IMR-90 (cell line): ENCODE data around the gene KYNU. TPM values are rescaled to one million over a fixed set of nuclear protein-coding genes. Genes with fewer than 3 reads are reported as not detected.

Experiments used
- ATAC-seq: fragments of 200-7000 bp; cut with Tn5 transposase; 2 replicates; pipeline ENCODE4 v1.9.1; 2020; ENCODE audit warnings: low read depth, mild to moderate bottlenecking, moderate library complexity
- BruUV-seq: library from RNA; stranded (reverse); fragments of 400-500 nt; replicated peaks from 2 replicates; lab custom pipeline; 2021; lab: Mats Ljungman, UMichigan
- CTCF ChIA-PET: fragments of 300-600 bp; formaldehyde crosslinking; extraction: SDS; loops from one replicate; lab custom pipeline; 2021; ENCODE audit warnings: antibody characterized with exemption; lab: Yijun Ruan, JAX
- POLR2A ChIA-PET: fragments of 300-600 bp; sonication (Branson Sonifier 250); formaldehyde crosslinking; loops from one replicate; lab custom pipeline; 2022; ENCODE audit warnings: antibody characterized with exemption; ENCODE audit not compliant: unreplicated experiment; lab: Charles Lee
- DNase-seq: peaks from one replicate; pipeline ENCODE4 v3.0.0; 2013
- H2AFZ ChIP-seq: replicated peaks from 2 replicates; pipeline ENCODE3; 2013; ENCODE audit warnings: low read length, mild to moderate bottlenecking; ENCODE audit not compliant: poor library complexity
- H2AK5ac ChIP-seq: 2 replicates; pipeline ENCODE4 v1.6.1; 2013; ENCODE audit warnings: low read depth, low read length, inconsistent platforms
- H2AK9ac ChIP-seq: replicated peaks from 2 replicates; pipeline ENCODE3; 2013; ENCODE audit warnings: mild to moderate bottlenecking, low read depth, low read length, moderate library complexity; ENCODE audit not compliant: poor library complexity
- H2BK120ac ChIP-seq: 2 replicates; pipeline ENCODE4 v1.6.1; 2013; ENCODE audit warnings: low read depth, low read length, inconsistent platforms
- H2BK15ac ChIP-seq: 3 replicates; pipeline ENCODE4 v1.6.1; 2013; ENCODE audit warnings: low read depth, low read length, inconsistent platforms
- H2BK20ac ChIP-seq: 2 replicates; pipeline ENCODE4 v1.6.1; 2013; ENCODE audit warnings: low read depth, mild to moderate bottlenecking, inconsistent platforms, low read length, moderate library complexity
- H2BK5ac ChIP-seq: 2 replicates; pipeline ENCODE4 v1.6.1; 2013; ENCODE audit warnings: mild to moderate bottlenecking, low read depth, low read length, inconsistent platforms; ENCODE audit not compliant: poor library complexity, severe bottlenecking
- H3K14ac ChIP-seq: replicated peaks from 2 replicates; pipeline ENCODE4 v1.6.1; 2013; ENCODE audit warnings: low read depth, low read length, inconsistent platforms
- H3K18ac ChIP-seq: 2 replicates; pipeline ENCODE4 v1.6.1; 2013; ENCODE audit warnings: low read depth, low read length, control low read depth
- H3K23ac ChIP-seq: 2 replicates; pipeline ENCODE4 v1.6.1; 2013; ENCODE audit warnings: low read depth, low read length, inconsistent platforms
- H3K27ac ChIP-seq: 2 replicates; pipeline ENCODE4 v1.5.1; 2013; ENCODE audit warnings: mild to moderate bottlenecking, control low read depth, low read length; ENCODE audit not compliant: insufficient read depth
- H3K27me3 ChIP-seq: 2 replicates; pipeline ENCODE4 v1.6.1; 2013; ENCODE audit warnings: low read length; ENCODE audit not compliant: control insufficient read depth, insufficient read depth
- H3K36me3 ChIP-seq: 2 replicates; pipeline ENCODE4 v1.6.1; 2013; ENCODE audit warnings: low read length, mixed read lengths; ENCODE audit not compliant: control insufficient read depth, insufficient read depth
- H3K4ac ChIP-seq: 2 replicates; pipeline ENCODE4 v1.6.1; 2013; ENCODE audit warnings: low read depth, low read length, inconsistent platforms
- H3K4me1 ChIP-seq: 2 replicates; pipeline ENCODE4 v1.6.1; 2013; ENCODE audit warnings: low read length, mixed read lengths; ENCODE audit not compliant: control insufficient read depth, insufficient read depth
- H3K4me2 ChIP-seq: 2 replicates; pipeline ENCODE4 v1.6.1; 2013; ENCODE audit warnings: low read depth, mild to moderate bottlenecking, control low read depth, low read length, moderate library complexity
- H3K4me3 ChIP-seq: 2 replicates; pipeline ENCODE4 v1.5.1; 2013; ENCODE audit warnings: low read depth, mild to moderate bottlenecking, control low read depth, low read length, moderate library complexity; ENCODE audit not compliant: insufficient read depth
- H3K56ac ChIP-seq: 2 replicates; pipeline ENCODE4 v1.6.1; 2013; ENCODE audit warnings: low read length, inconsistent platforms; ENCODE audit not compliant: insufficient read depth; ENCODE audit errors: extremely low read depth
- H3K79me1 ChIP-seq, 2 experiments: 2 replicates each; pipeline ENCODE4 v1.6.1; 2013; ENCODE audit warnings: low read length in 2 of 2, inconsistent platforms in 1 of 2, low read depth in 1 of 2
- H3K9ac ChIP-seq: 2 replicates; pipeline ENCODE4 v1.6.1; 2013; ENCODE audit warnings: low read depth, low read length, control low read depth
- H3K9me1 ChIP-seq: 2 replicates; pipeline ENCODE4 v1.6.1; 2013; ENCODE audit warnings: low read length, inconsistent platforms; ENCODE audit not compliant: insufficient read depth
- H3K9me3 ChIP-seq: 2 replicates; pipeline ENCODE4 v1.6.1; 2013; ENCODE audit warnings: low read length; ENCODE audit not compliant: control insufficient read depth, insufficient read depth
- H4K20me1 ChIP-seq: 2 replicates; pipeline ENCODE4 v1.6.1; 2013; ENCODE audit warnings: low read length, inconsistent platforms; ENCODE audit not compliant: insufficient read depth
- H4K5ac ChIP-seq: 2 replicates; pipeline ENCODE4 v1.6.1; 2013; ENCODE audit warnings: mild to moderate bottlenecking, low read depth, low read length, control low read depth
- H4K8ac ChIP-seq, 2 experiments: 2 replicates each; pipeline ENCODE4 v1.6.1; 2013; ENCODE audit warnings: low read depth in 2 of 2, low read length in 2 of 2, control low read depth in 1 of 2, inconsistent platforms in 1 of 2
- H4K91ac ChIP-seq: 2 replicates; pipeline ENCODE4 v1.6.1; 2013; ENCODE audit warnings: low read depth, low read length, inconsistent platforms; ENCODE audit not compliant: insufficient read depth
- BHLHE40 ChIP-seq: fragments of 150-350 bp; IDR thresholded peaks from 2 replicates; pipeline ENCODE4 v1.6.1; 2016; ENCODE audit warnings: mild to moderate bottlenecking, low read depth, low read length
- CHD1 ChIP-seq: IDR thresholded peaks from 2 replicates; pipeline ENCODE4 v1.6.1; 2012; ENCODE audit warnings: low read depth, low read length, improper control_type of control experiment
- FOS ChIP-seq: fragments of 150-350 bp; IDR thresholded peaks from 2 replicates; pipeline ENCODE4 v1.6.1; 2016; ENCODE audit warnings: low read depth, low read length
- MAFK ChIP-seq: IDR thresholded peaks from 2 replicates; pipeline ENCODE4 v1.6.1; 2012; ENCODE audit warnings: low read depth, low read length, improper control_type of control experiment
- MAZ ChIP-seq: IDR thresholded peaks from 2 replicates; pipeline ENCODE4 v1.6.1; 2012; ENCODE audit warnings: low read depth, mild to moderate bottlenecking, low read length, improper control_type of control experiment, moderate library complexity, borderline replicate concordance
- MXI1 ChIP-seq: IDR thresholded peaks from 2 replicates; pipeline ENCODE4 v1.6.1; 2012; ENCODE audit warnings: low read depth, mild to moderate bottlenecking, low read length, moderate library complexity, borderline replicate concordance
- NFE2L2 ChIP-seq: fragments of 150-350 bp; IDR thresholded peaks from 2 replicates; pipeline ENCODE4 v1.6.1; 2016; ENCODE audit warnings: low read depth, mild to moderate bottlenecking, low read length
- POLR2A ChIP-seq: IDR thresholded peaks from 2 replicates; pipeline ENCODE4 v1.6.1; 2012; ENCODE audit warnings: mild to moderate bottlenecking, low read depth, low read length
- RCOR1 ChIP-seq: IDR thresholded peaks from 2 replicates; pipeline ENCODE4 v1.6.1; 2012; ENCODE audit warnings: mild to moderate bottlenecking, low read length, improper control_type of control experiment; ENCODE audit not compliant: insufficient replicate concordance
- RFX5 ChIP-seq: IDR thresholded peaks from 2 replicates; pipeline ENCODE4 v1.8.0; 2012; ENCODE audit warnings: low read depth, mild to moderate bottlenecking, low read length, moderate library complexity
- SMC3 ChIP-seq: fragments of 150-350 bp; IDR thresholded peaks from 2 replicates; pipeline ENCODE4 v1.6.1; 2016; ENCODE audit warnings: low read depth, mild to moderate bottlenecking, antibody characterized with exemption, low read length, moderate library complexity
- WGBS, 2 experiments: methylation state at CpG; one replicate each; pipeline versions ENCODE4 v1.1.5 to v1.1.7; 2013; ENCODE audit warnings: missing lambda C conversion rate in 2 of 2; ENCODE audit not compliant: insufficient read length in 1 of 2; ENCODE audit errors: extremely low coverage in 2 of 2; 5-methylcytosine and 5-hydroxymethylcytosine counted together
- dilution Hi-C: fragments of 300-500 bp; cut with HindIII; formaldehyde crosslinking; loops from one replicate; pipeline ENCODE4 v1.14.3; 2018; ENCODE audit warnings: low sequenced_read_pairs; ENCODE audit not compliant: unreplicated experiment
- in situ Hi-C: fragments of 300-500 bp; cut with MboI; formaldehyde crosslinking; loops from 3 replicates; pipeline ENCODE4 v1.14.3; 2019; ENCODE audit warnings: low sequenced_read_pairs, inconsistent platforms, mixed read lengths
- intact Hi-C: fragments of 100-400 bp; cut with micrococcal nuclease; formaldehyde crosslinking; loops from 2 replicates; pipeline ENCODE4 v1.10.0; 2022
- polyA plus RNA-seq, 3 experiments: library from polyadenylated mRNA; depleted of rRNA; stranded (reverse); fragments of >200 nt; gene quantifications; 2 replicates each; pipeline ENCODE4 v1.2.3, GENCODE V29; 2012; ENCODE audit warnings: low replicate concordance in 1 of 3
- total RNA-seq: library from RNA; depleted of rRNA; stranded (reverse); fragments of >200 nt; gene quantifications from 2 replicates; pipeline ENCODE4 v1.2.3, GENCODE V29; 2012
- TF ChIP-seq, protein P1 (sequence below): fragments of 150-350 bp; IDR thresholded peaks from 2 replicates; pipeline ENCODE4 v1.6.1; 2017; ENCODE audit warnings: mild to moderate bottlenecking, antibody characterized with exemption, low read length, low read depth
- TF ChIP-seq, protein P2 (sequence below): conservative IDR thresholded peaks from 2 replicates; pipeline ENCODE4 v1.5.1; 2012; ENCODE audit warnings: mild to moderate bottlenecking, low read depth, low read length, improper control_type of control experiment
- TF ChIP-seq, protein P3 (sequence below): fragments of 150-350 bp; IDR thresholded peaks from 2 replicates; pipeline ENCODE4 v1.6.1; 2016; ENCODE audit warnings: low read depth, mild to moderate bottlenecking, low read length, moderate library complexity, borderline replicate concordance

The KYNU gene
- total and polyA plus RNA-seq, 2 of the 4 experiments (the other 2 are of a cell fraction) = 0.75 to 2.9 TPM

DNA sequence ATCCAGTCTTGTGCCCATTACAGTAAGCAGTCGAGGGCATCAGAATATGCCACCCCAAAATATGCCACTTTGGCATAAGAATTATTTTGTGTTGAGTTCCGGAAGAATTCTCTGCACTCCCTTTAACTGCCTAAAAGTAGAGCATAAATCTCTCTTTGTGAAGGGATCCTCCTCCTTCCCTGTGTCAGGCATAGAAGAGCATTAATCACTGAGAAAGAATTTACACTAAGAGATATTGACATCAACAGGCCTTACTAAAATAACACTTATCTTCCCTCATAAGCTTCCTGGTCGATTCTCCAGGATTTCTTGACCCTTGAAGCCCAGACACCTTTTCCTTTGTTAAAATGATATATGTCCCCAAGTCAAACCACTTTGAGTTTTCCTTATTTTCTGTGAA lies 27.6 kb upstream of the KYNU start:
- no peak overlapping the region for H2AK9ac ChIP-seq
- H2BK20ac ChIP-seq = no peak overlapping the region
- dilution Hi-C loops (no loop called here), intact Hi-C loops (no loop called here), in situ Hi-C loops (no loop called here)
- DNase-seq (no peak), ATAC-seq (peak; percentile 27; the same call in 1 of the 2 replicates)
- no peak overlapping the region for H2BK15ac ChIP-seq
- no peak overlapping the region for H3K4me2 ChIP-seq
- peaks cover 3% of the 10 kb centered on the region for H3K27me3 ChIP-seq
- no peak overlapping the region for H3K14ac ChIP-seq
- TF ChIP-seq RCOR1 (no peak), POLR2A (no peak), SMC3 (no peak), CHD1 (no peak), NFE2L2 (no peak), MAFK (no peak), FOS (no peak), MAZ (no peak), BHLHE40 (no peak), RFX5 (no peak), MXI1 (no peak)
- TF ChIP-seq, protein P1, sequence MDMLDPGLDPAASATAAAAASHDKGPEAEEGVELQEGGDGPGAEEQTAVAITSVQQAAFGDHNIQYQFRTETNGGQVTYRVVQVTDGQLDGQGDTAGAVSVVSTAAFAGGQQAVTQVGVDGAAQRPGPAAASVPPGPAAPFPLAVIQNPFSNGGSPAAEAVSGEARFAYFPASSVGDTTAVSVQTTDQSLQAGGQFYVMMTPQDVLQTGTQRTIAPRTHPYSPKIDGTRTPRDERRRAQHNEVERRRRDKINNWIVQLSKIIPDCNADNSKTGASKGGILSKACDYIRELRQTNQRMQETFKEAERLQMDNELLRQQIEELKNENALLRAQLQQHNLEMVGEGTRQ = no peak
- TF ChIP-seq, protein P2, sequence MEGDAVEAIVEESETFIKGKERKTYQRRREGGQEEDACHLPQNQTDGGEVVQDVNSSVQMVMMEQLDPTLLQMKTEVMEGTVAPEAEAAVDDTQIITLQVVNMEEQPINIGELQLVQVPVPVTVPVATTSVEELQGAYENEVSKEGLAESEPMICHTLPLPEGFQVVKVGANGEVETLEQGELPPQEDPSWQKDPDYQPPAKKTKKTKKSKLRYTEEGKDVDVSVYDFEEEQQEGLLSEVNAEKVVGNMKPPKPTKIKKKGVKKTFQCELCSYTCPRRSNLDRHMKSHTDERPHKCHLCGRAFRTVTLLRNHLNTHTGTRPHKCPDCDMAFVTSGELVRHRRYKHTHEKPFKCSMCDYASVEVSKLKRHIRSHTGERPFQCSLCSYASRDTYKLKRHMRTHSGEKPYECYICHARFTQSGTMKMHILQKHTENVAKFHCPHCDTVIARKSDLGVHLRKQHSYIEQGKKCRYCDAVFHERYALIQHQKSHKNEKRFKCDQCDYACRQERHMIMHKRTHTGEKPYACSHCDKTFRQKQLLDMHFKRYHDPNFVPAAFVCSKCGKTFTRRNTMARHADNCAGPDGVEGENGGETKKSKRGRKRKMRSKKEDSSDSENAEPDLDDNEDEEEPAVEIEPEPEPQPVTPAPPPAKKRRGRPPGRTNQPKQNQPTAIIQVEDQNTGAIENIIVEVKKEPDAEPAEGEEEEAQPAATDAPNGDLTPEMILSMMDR = no peak
- TF ChIP-seq, protein P3, sequence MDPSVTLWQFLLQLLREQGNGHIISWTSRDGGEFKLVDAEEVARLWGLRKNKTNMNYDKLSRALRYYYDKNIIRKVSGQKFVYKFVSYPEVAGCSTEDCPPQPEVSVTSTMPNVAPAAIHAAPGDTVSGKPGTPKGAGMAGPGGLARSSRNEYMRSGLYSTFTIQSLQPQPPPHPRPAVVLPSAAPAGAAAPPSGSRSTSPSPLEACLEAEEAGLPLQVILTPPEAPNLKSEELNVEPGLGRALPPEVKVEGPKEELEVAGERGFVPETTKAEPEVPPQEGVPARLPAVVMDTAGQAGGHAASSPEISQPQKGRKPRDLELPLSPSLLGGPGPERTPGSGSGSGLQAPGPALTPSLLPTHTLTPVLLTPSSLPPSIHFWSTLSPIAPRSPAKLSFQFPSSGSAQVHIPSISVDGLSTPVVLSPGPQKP = no peak
- no peak overlapping the region for H3K4ac ChIP-seq
- no peaks in the 10 kb centered on the region for H3K9me3 ChIP-seq
- no peaks in the 10 kb centered on the region for H3K36me3 ChIP-seq
- ChIA-PET CTCF (no interaction called here), POLR2A (no interaction called here)
- H4K91ac ChIP-seq = no peak overlapping the region
- H3K79me1 ChIP-seq = no peaks in the 10 kb centered on the region
- no peak overlapping the region for H4K5ac ChIP-seq
- no peak overlapping the region for H2BK120ac ChIP-seq
- H2BK5ac ChIP-seq = no peak overlapping the region
- no peak overlapping the region for H3K56ac ChIP-seq
- no peaks in the 10 kb centered on the region for H3K4me1 ChIP-seq
- no peak overlapping the region for H3K4me3 ChIP-seq
- no peak overlapping the region for H4K8ac ChIP-seq
- no peak overlapping the region for H3K27ac ChIP-seq
- no peaks in the 10 kb centered on the region for H4K20me1 ChIP-seq
- no peak overlapping the region for H3K23ac ChIP-seq
- no peak overlapping the region for H2AFZ ChIP-seq
- H3K18ac ChIP-seq = no peak overlapping the region
- WGBS, 2 experiments = no CpG with 5 or more reads among the region's 3 CpGs
- no peaks in the 10 kb centered on the region for H3K9me1 ChIP-seq
- BruUV-seq = no TSS peak
- no peak overlapping the region for H2AK5ac ChIP-seq
- no peak overlapping the region for H3K9ac ChIP-seq
